ENCODE results near the gene PAPPA.

The PAPPA gene

GRCh38 chr9:116450378-116451139, 297.0 kb downstream of the PAPPA start:
- Histone ChIP-seq H3K4me3 (ENCODE audit: control insufficient read depth in 1 of 7, extremely low read depth in 1 of 7, insufficient read depth in 4 of 7, low read depth in 2 of 7, low read length in 6 of 7) (no peak overlapping the region), H3K27ac (ENCODE audit: insufficient read depth in 1 of 2, low read depth in 1 of 2, low read length in 2 of 2, poor library complexity in 1 of 2, severe bottlenecking in 2 of 2) (no peak overlapping the region), H3K36me3 (ENCODE audit: control insufficient read depth in 4 of 4, insufficient read depth in 4 of 4, low read length in 3 of 4) (no peaks in the 10 kb centered on the region), H3K9me3 (ENCODE audit: control extremely low read depth in 1 of 5, control insufficient read depth in 4 of 5, insufficient read depth in 2 of 5, low read depth in 1 of 5, low read length in 4 of 5) (no peaks in the 10 kb centered on the region), H3K4me1 (ENCODE audit: control extremely low read depth in 1 of 4, control insufficient read depth in 4 of 4, insufficient read depth in 4 of 4, low read length in 3 of 4) (peaks cover 5 to 58% (median 41%) of the 10 kb centered on the region in 4 experiments), H3K27me3 (replicated peaks in 2 of 5; ENCODE audit: control insufficient read depth in 4 of 5, insufficient read depth in 5 of 5, low read length in 4 of 5) (no peaks in the 10 kb centered on the region)
- CTCF ChIA-PET = interaction anchor here (0.7 to 1.3 kb wide), 4 partner anchors 17 to 89 kb away, joined by 3 read pairs; no protein-coding TSS in a partner anchor
- 50% methylated on average over 2 of the region's 3 CpGs for WGBS (ENCODE audit: insufficient coverage)
- POLR2A ChIA-PET = no interaction called here
- peak; percentile 25 to 82 (median 72) for DNase-seq

GRCh38 chr9:116451500-116452115, 298.0 kb downstream of the PAPPA start:
- CTCF ChIA-PET = interaction anchor here (0.7 to 1.5 kb wide), 5 partner anchors 18 to 228 kb away, joined by 3 to 4 read pairs (median 3); no protein-coding TSS in a partner anchor
- POLR2A ChIA-PET = no interaction called here
- Histone ChIP-seq H3K9me3 (ENCODE audit: control extremely low read depth in 1 of 5, control insufficient read depth in 4 of 5, insufficient read depth in 2 of 5, low read depth in 1 of 5, low read length in 4 of 5) (peaks cover 0 to 4% (median 0%) of the 10 kb centered on the region in 5 experiments), H3K4me1 (ENCODE audit: control extremely low read depth in 1 of 4, control insufficient read depth in 4 of 4, insufficient read depth in 4 of 4, low read length in 3 of 4) (peaks cover 5 to 53% (median 34%) of the 10 kb centered on the region in 4 experiments), H3K27me3 (replicated peaks in 2 of 5; ENCODE audit: control insufficient read depth in 4 of 5, insufficient read depth in 5 of 5, low read length in 4 of 5) (no peaks in the 10 kb centered on the region), H3K27ac (ENCODE audit: insufficient read depth in 1 of 2, low read depth in 1 of 2, low read length in 2 of 2, poor library complexity in 1 of 2, severe bottlenecking in 2 of 2) (no peak overlapping the region), H3K36me3 (ENCODE audit: control insufficient read depth in 4 of 4, insufficient read depth in 4 of 4, low read length in 3 of 4) (no peaks in the 10 kb centered on the region), H3K4me3 (ENCODE audit: control insufficient read depth in 1 of 7, extremely low read depth in 1 of 7, insufficient read depth in 4 of 7, low read depth in 2 of 7, low read length in 6 of 7) (no peak overlapping the region)
- DNase-seq = no peak
- no CpG with 5 or more reads among the region's 2 CpGs for WGBS (ENCODE audit: insufficient coverage)
